Posterior vena cava (tissue), 2 donors: ENCODE results near the gene NFX1. TPM values are rescaled to one million over a fixed set of nuclear protein-coding genes. Genes with fewer than 3 reads are reported as not detected.
A peak's percentile ranks its signal among the peaks of the same experiment; 100 is the strongest.
"Not testable (repeated sequence)": the region's sequence is repeated elsewhere in the genome, so short reads cannot be mapped to it uniquely, and the experiment has no call there.

Experiments
- DNase-seq: peaks from one replicate; pipeline ENCODE4 v3.0.0-alpha.2; 2020; ENCODE audit warnings: low spot score
- intact Hi-C, 2 donors: fragments of 100-400 bp; cut with DNase I; formaldehyde crosslinking; loops; one replicate each; pipeline versions ENCODE4 v1.14.1 to v1.14.2; 2022 to 2023
- total RNA-seq, 2 donors: library from RNA; stranded (reverse); fragmentation: NEBNext Ultra II Directional; extraction: Animal tissue kit (Norgen Biotek cat#: 25700); gene quantifications; one replicate each; pipeline ENCODE4 v1.2.1, GENCODE V29; 2021
- donor health status: DM: yes; HTN: yes; CAD: no.
- donor health status: DM: yes; HTN: yes; CAD: no.

Gene NFX1
- total RNA-seq, 2 donors from 2014 or later, result 30.1 to 37.2 TPM

GRCh38 chr9:33344145-33344544 is 53.8 kb downstream of the NFX1 start:
- no peak for DNase-seq
- intact Hi-C loops, result no loop called here

- DNase-seq, result no peak
- intact Hi-C loops, result no loop called here
These were observed 56.2 kb downstream of the NFX1 start for GRCh38 chr9:33346564-33346963.

- DNase-seq, result no peak
- intact Hi-C loops, result no loop called here
These were observed 58.7 kb downstream of the NFX1 start for GRCh38 chr9:33348998-33349397.

GRCh38 chr9:33349743-33350142 is 59.4 kb downstream of the NFX1 start:
- DNase-seq, result no peak
- intact Hi-C loops, result no loop called here

DNA sequence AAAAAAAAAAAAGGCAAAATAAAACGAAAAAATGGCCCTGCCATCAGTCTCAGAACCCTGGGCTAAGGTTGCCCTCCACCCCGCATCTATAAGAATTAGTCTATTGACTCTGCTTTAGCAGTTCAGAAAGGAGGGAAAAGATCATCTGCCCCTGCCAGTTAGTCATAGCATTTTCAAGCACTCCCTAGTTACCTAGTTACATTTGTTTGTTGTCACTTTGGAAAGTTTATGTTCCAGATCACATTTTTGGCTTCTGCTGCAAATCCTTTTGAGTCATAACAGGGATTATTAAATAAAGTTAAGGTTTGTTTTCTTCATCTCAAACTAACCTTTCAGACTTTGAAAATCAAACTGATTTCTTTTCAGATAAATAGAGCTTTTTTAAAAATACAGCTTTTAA is 60.0 kb downstream of the NFX1 start:
- DNase-seq, result no peak
- intact Hi-C loops, result no loop called here

- no peak for DNase-seq
- intact Hi-C loops, result no loop called here
These were observed 61.2 kb downstream of the NFX1 start for GRCh38 chr9:33351547-33351946.

- intact Hi-C loops, result no loop called here
- no peak for DNase-seq
These were observed 64.4 kb downstream of the NFX1 start for GRCh38 chr9:33354651-33355211.

DNA sequence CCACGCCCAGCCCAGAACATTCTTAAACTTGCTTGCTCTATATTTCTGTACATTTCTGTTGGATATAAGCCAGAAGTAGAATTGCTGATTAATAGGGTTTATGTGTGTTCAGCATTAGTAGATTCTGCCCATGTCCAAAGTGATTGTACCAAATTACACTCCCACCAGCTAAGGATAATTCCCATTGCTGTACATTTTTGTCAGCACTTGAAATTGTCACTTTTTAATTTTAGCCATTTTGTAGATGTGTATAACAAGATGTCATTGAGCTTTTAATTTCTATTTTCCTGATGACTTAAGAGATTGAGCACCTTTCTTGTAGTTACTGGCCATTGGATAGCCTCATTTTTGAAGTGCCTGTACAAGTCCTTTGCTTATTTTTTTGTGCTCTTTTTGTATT is 65.6 kb downstream of the NFX1 start:
- DNase-seq, result no peak
- intact Hi-C loops, result no loop called here

DNA sequence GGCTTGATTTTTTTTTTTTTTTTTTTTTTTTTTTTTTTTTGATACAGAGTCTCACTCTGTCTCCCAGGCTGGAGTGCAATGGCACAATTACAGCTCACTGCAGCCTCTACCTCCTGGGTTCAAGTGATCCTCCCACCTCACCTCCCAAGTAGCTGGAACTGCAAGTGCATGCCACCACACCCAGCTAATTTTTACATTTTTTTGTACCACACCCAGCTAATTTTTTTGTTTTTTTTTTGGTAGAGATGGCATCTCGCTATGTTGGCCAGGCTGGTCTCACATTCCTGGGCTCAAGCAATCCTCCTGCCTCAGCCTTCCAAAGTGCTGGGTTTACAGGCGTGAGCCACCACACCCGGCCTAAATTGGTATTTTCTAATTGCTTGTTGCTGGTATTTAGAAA is 68.3 kb downstream of the NFX1 start:
- intact Hi-C loops, result not testable (repeated sequence)

DNA sequence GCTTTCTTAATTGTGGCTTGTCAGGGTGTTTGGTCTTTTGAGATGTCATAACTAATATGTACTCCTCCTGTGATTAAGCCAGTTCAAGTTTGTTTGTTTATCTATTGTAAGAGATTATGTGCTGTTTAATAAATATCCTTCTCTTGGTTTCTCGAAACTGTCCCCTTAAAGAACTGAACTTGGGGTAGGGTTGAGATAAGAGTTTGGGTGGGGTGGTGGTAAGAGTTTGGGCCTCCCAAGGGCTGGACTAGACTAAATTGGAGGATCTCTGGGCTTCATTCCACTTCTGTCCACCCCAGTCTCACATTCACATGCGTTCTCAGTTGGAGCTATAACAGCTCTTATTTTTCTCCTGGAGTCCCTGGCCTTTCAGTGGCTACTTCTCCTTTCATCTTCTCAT is 73.8 kb downstream of the NFX1 start:
- intact Hi-C loops, result no loop called here
- DNase-seq, result no peak

More for the DNA sequence above, 68.3 kb downstream of the NFX1 start:
- not testable (repeated sequence) for DNase-seq

DNA sequence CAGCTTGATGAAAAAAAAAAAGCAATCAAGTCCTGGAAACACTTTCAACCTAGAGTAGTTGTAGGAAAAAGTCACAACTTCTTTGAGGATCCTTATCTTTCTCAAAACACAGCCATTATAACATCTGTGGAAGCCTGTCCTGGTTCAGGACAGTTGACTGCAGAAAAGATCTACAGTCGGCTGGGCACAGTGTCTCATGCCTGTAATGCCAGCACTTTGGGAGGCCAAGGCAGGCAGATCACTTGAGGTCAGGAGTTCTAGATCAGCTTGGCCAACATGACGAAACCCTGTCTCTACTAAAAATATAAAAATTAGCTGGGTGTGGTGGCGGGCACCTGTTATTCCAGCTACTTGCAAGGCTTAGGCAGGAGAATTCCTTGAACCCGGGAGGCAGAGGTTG is 74.5 kb downstream of the NFX1 start:
- DNase-seq, intact Hi-C loops: not testable (repeated sequence)

GRCh38 chr9:33366979-33367480 is 76.7 kb downstream of the NFX1 start:
- intact Hi-C loops, result no loop called here
- no peak for DNase-seq

- DNase-seq, result no peak
- intact Hi-C loops, result loop anchor here in 1 of 2 donors (10.0 kb wide), 1 partner anchor 92 kb away; no protein-coding TSS in a partner anchor
These were observed 82.6 kb downstream of the NFX1 start for GRCh38 chr9:33372900-33373299.

DNA sequence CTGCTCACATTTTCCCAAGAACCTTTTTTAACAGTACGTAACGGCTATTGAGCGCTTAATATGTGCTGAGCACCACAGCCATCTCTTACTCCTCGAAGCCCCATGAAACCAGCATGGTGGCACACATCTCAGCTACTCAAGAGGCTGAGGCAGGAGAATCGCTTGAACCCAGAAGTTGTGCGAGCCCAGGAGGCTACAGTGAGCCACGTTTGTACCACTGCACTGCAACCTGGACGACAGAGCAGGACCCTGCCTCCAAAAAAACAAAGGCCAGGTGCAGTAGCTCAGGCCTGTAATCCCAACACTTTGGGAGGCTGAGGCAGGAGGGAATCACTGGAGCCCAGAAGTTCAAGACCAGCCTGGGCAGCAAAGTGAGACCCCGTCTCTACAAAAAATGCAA is 83.9 kb downstream of the NFX1 start:
- no peak for DNase-seq

GRCh38 chr9:33374634-33375237 is 84.4 kb downstream of the NFX1 start:
- DNase-seq, result peak; percentile 84
- intact Hi-C loops, result loop anchor here in 1 of 2 donors (5.0 to 10.0 kb wide), 2 partner anchors 43 to 90 kb away; no protein-coding TSS in a partner anchor

More for the DNA sequence above, 83.9 kb downstream of the NFX1 start:
- intact Hi-C loops, result loop anchor here in 1 of 2 donors (10.0 kb wide), 1 partner anchor 91 kb away; no protein-coding TSS in a partner anchor

DNA sequence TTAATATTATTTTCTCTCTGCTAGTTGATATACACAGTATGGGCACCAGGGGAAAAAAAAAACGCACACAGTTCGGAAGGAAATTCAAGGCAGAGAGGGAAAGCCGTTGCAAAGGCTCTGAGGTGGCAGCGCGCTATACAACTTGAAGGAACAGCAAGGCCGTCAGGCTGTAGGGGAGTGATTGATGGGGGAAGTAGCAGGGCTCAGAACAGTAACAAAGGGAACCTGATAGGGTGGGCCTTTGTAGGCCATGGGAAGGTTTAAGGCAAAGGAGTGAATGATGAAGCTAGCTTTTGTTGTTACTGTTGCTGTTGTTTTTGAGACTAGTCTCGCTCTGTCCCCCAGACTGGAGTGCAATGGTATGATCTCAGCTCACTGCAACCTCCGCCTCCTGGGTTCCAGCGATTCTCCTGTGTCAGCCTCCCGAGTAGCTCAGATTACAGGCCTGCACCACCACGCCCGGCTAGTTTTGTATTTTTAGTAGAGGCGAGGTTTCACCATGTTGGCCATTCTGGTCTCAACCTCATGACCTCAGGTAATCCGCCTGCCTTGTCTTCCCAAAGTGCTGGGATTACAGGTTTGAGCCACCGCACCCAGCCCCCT is 85.0 kb downstream of the NFX1 start:
- peak; percentile 64 for DNase-seq
- intact Hi-C loops, result loop anchor here in 1 of 2 donors (5.0 to 10.0 kb wide), 2 partner anchors 42 to 89 kb away; no protein-coding TSS in a partner anchor

DNA sequence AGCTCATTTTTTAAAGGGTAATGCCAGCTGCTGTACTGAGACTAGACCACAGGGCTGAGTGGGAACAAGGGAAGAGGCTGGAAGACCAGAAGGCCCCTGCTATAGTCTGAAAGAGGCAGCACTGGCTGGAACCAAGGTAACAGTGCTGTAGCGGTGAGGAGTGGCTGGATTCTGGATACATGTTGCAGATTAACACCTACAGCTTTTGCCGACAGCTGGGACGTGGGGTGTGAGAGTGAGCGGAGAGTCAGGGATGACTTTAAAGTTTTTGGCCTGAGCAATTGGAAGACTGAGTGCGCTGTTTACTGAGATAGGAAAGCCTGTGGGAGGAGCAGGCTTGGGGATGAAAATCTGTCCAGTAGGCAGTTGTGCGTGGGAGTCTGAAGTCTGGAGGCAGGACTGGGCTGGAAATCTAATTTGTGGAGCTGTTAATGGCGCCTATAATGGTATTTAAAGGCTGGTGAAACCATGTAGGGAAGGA is 85.6 kb downstream of the NFX1 start:
- intact Hi-C loops, result loop anchor here in 1 of 2 donors (5.0 to 10.0 kb wide), 2 partner anchors 41 to 89 kb away; no protein-coding TSS in a partner anchor
- peak; percentile 37 for DNase-seq

DNA sequence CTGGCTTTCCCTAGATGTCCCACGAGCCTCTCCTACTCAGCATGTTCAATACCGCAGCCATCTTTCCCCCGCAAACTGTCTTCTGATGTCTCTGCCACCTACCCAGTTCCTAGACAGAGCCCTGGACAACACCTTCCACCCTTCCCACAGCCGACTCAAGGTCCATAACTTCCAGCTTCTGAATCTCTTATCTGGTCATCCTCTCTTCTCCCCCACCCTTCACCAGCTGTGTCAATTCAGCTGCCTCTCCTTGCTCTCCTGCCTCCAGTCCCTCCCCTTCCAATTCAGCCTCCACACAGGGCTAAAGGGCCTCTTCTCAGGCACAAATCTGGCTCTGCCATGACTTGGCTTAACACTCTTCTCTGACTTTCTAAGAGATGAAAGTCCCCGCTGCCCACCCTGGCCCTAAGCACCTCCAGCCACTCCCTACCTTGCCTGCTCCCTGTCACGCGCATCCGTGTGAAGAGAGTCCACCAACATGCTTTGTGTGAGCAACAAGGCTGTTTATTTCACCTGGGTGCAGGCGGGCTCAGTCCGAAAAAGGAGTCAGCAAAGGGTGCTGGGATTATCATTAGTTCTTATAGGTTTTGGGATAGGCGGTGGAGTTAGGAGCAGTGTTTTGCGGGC is 86.9 kb downstream of the NFX1 start:
- DNase-seq, result peak; percentile 48
- intact Hi-C loops, result loop anchor here in 1 of 2 donors (5.0 to 10.0 kb wide), 2 partner anchors 40 to 88 kb away; no protein-coding TSS in a partner anchor

GRCh38 chr9:33378121-33378795 is 87.9 kb downstream of the NFX1 start:
- peak; percentile 42 for DNase-seq
- intact Hi-C loops, result loop anchor here in 1 of 2 donors (5.0 to 10.0 kb wide), 2 partner anchors 39 to 87 kb away; no protein-coding TSS in a partner anchor
